Colonic mucosa (tissue), 4 donors: ENCODE results near the gene KCNK6. TPM values are rescaled to one million over a fixed set of nuclear protein-coding genes. Genes with fewer than 3 reads are reported as not detected.

Experiments
- DNase-seq: peaks from one replicate; pipeline ENCODE4 v3.0.0-alpha.2; 2020
- H3K27ac ChIP-seq: fragments of 200-600 bp; one replicate; pipeline ENCODE4 v1.8.0; 2021
- H3K27me3 ChIP-seq: fragments of 200-600 bp; one replicate; pipeline ENCODE4 v1.8.0; 2021
- H3K36me3 ChIP-seq: fragments of 200-600 bp; one replicate; pipeline ENCODE4 v1.8.0; 2021
- H3K4me1 ChIP-seq: fragments of 200-600 bp; one replicate; pipeline ENCODE4 v1.8.0; 2021; ENCODE audit warnings: mild to moderate bottlenecking
- H3K4me3 ChIP-seq: fragments of 200-600 bp; one replicate; pipeline ENCODE4 v1.8.0; 2021
- H3K9ac ChIP-seq, 2 donors: one replicate each; pipeline ENCODE4 v1.7.0; 2013; ENCODE audit warnings: control low read depth in 2 of 2, low read depth in 2 of 2, low read length in 2 of 2
- H3K9me3 ChIP-seq: fragments of 200-600 bp; one replicate; pipeline ENCODE4 v1.8.0; 2021
- CTCF ChIP-seq: fragments of 200-600 bp; IDR thresholded peaks from one replicate; pipeline ENCODE4 v1.8.0; 2022; ENCODE audit warnings: antibody characterized with exemption, mild to moderate bottlenecking
- intact Hi-C: fragments of 100-400 bp; cut with DNase I; formaldehyde crosslinking; loops from one replicate; pipeline ENCODE4 v1.14.1; 2022
- total RNA-seq, 2 donors: library from RNA; stranded (reverse); fragmentation: NEBNext Ultra II Directional in 1 of 2; extraction: Animal tissue kit (Norgen Biotek cat#: 25700) in 1 of 2; gene quantifications; one replicate each; pipeline ENCODE4 v1.2.1, GENCODE V29; 2021
- donor health status: healthy.
- donor health status: DM: no; HTN: no; CAD: no.
- donor health status: DM: no; HTN: no; CAD: no.

The KCNK6 gene
- total RNA-seq, 2 donors from 2014 or later, result 19.8 to 23.4 TPM

GRCh38 chr19:38283271-38283670, 36.4 kb upstream of the KCNK6 start:
- Histone ChIP-seq H3K9me3 (no peaks in the 10 kb centered on the region), H3K4me3 (no peak overlapping the region), H3K27ac (no peak overlapping the region), H3K27me3 (no peaks in the 10 kb centered on the region), H3K4me1 (no peaks in the 10 kb centered on the region), H3K9ac (no peak overlapping the region), H3K36me3 (peaks cover 4% of the 10 kb centered on the region)
- no peak for DNase-seq
- no peak for TF ChIP-seq CTCF
- intact Hi-C loops, result no loop called here

GRCh38 chr19:38284422-38284821, 35.2 kb upstream of the KCNK6 start:
- H3K4me1 ChIP-seq, result no peaks in the 10 kb centered on the region
- intact Hi-C loops, result no loop called here
- H3K9ac ChIP-seq, result no peak overlapping the region
- no peak overlapping the region for H3K4me3 ChIP-seq
- peaks cover 4% of the 10 kb centered on the region for H3K36me3 ChIP-seq
- no peak for DNase-seq
- TF ChIP-seq CTCF, result no peak
- no peaks in the 10 kb centered on the region for H3K27me3 ChIP-seq
- H3K9me3 ChIP-seq, result no peaks in the 10 kb centered on the region
- no peak overlapping the region for H3K27ac ChIP-seq

- DNase-seq, result no peak
- H3K27me3 ChIP-seq, result no peaks in the 10 kb centered on the region
- no peaks in the 10 kb centered on the region for H3K4me1 ChIP-seq
- TF ChIP-seq CTCF, result no peak
- H3K36me3 ChIP-seq, result peaks cover 4% of the 10 kb centered on the region
- no peak overlapping the region for H3K27ac ChIP-seq
- intact Hi-C loops, result no loop called here
- no peaks in the 10 kb centered on the region for H3K9me3 ChIP-seq
- H3K4me3 ChIP-seq, result no peak overlapping the region
- H3K9ac ChIP-seq, result no peak overlapping the region
Observed at GRCh38 chr19:38285567-38285966, 34.1 kb upstream of the KCNK6 start.

GRCh38 chr19:38287604-38288003, 32.0 kb upstream of the KCNK6 start:
- Histone ChIP-seq H3K9me3 (no peaks in the 10 kb centered on the region), H3K4me3 (no peak overlapping the region), H3K36me3 (peaks cover 4% of the 10 kb centered on the region), H3K27me3 (no peaks in the 10 kb centered on the region), H3K9ac (no peak overlapping the region), H3K27ac (no peak overlapping the region), H3K4me1 (no peaks in the 10 kb centered on the region)
- no peak for DNase-seq
- no peak for TF ChIP-seq CTCF
- intact Hi-C loops, result no loop called here

- no peak overlapping the region for H3K27ac ChIP-seq
- no peak overlapping the region for H3K9ac ChIP-seq
- H3K4me1 ChIP-seq, result no peaks in the 10 kb centered on the region
- no peak for TF ChIP-seq CTCF
- DNase-seq, result no peak
- intact Hi-C loops, result no loop called here
- H3K36me3 ChIP-seq, result peaks cover 4% of the 10 kb centered on the region
- no peaks in the 10 kb centered on the region for H3K27me3 ChIP-seq
- no peak overlapping the region for H3K4me3 ChIP-seq
- no peaks in the 10 kb centered on the region for H3K9me3 ChIP-seq
Observed at GRCh38 chr19:38288123-38288855, 31.4 kb upstream of the KCNK6 start.
